GM18868 (cell line): ENCODE data around the gene COMT.

Experiments
- ATAC-seq: cut with Tn5 transposase; IDR thresholded peaks from one replicate; pipeline ENCODE4 v1.9.1; 2021; ENCODE audit warnings: mild to moderate bottlenecking, moderate library complexity; ENCODE audit not compliant: unreplicated experiment

The COMT gene

DNA sequence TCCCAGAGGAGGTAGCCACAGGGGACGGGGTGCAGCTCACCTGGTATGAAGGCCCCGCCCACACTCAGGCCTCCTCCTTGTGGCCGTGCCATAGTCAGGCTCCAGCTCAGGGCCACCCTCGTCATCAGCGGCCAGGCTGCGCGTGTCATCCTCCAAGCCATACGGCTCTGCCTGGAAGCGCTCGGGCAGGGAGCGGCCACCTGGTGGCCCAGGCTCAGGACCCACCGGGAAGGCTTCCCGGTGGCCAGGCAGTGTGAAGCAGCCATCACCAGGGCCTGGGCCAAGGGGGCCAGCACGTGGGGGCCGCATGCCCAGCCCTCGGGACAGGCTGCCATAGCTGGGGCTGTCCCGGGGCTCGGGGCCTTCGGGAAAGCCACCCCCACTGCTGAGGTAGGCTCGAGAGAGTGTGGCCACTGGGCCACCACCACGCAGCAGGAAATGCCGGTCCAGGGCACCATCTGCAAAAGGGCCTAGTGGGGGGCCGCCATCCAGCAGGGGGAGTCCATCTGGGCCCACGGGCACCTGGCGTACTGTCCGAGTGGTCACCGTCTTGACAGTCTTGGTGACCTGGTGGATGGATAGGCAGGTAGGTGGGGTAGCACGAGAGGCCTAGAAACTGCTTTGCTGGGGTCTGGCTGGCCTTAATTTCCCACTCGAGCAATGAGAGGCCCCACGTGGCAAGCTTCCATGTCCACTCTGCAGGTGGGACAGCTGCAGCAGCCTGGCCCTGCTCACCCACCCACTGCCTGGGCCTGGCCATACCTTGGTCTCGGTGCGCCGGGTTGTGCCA is 39.8 kb downstream of the COMT start:
- ATAC-seq: no peak

DNA sequence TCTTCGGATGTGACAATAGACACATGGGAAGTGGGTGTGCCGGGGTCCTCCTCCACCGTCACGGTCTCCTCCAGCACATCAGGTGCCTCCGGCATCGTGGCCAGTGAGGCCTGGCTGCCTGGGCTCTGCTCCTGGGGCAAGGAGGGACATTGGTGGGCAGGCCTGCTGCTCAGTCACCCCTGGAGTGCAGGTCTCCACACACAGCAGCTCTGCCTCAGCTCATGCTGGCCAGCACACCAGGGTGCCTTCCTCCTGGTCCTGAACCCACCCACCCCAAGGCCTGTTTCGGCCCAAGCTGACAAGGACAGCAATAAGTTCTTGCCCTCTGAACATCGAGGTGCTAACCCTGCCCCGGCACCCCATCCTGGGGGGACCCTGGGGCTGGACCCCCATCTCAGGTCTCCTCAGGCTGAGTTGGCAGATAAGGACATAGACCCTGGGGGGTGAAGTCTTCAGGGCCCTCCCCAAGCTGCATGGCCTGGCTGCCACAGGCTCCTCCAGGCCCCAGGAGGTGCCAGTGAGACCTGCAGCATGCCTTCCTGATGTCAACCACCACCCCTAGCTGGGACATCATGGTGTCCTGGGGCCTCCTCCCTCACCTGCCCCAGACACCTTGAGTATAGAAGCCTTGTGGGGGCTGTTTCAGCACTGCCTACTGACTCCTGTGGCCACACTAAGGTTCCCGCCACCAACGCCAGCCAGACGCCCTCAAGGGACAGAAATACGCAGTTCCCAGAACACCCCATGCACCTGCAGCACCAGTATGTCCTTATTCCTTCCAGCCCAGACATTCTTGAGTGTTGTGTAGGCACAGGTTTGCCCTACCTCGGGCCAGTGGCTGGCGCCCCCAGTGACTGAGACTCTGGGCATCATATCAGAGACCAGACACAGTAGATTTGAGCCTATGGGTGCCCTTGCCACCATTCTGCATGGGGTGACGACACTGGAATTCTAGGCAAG is 40.7 kb downstream of the COMT start:
- ATAC-seq: no peak

GRCh38 chr22:19982991-19983578 is 41.5 kb downstream of the COMT start:
- ATAC-seq: no peak

- ATAC-seq: no peak
Observed at GRCh38 chr22:19983741-19984140, 42.2 kb downstream of the COMT start.

- ATAC-seq: no peak
Observed at GRCh38 chr22:19984201-19984753, 42.7 kb downstream of the COMT start.

DNA sequence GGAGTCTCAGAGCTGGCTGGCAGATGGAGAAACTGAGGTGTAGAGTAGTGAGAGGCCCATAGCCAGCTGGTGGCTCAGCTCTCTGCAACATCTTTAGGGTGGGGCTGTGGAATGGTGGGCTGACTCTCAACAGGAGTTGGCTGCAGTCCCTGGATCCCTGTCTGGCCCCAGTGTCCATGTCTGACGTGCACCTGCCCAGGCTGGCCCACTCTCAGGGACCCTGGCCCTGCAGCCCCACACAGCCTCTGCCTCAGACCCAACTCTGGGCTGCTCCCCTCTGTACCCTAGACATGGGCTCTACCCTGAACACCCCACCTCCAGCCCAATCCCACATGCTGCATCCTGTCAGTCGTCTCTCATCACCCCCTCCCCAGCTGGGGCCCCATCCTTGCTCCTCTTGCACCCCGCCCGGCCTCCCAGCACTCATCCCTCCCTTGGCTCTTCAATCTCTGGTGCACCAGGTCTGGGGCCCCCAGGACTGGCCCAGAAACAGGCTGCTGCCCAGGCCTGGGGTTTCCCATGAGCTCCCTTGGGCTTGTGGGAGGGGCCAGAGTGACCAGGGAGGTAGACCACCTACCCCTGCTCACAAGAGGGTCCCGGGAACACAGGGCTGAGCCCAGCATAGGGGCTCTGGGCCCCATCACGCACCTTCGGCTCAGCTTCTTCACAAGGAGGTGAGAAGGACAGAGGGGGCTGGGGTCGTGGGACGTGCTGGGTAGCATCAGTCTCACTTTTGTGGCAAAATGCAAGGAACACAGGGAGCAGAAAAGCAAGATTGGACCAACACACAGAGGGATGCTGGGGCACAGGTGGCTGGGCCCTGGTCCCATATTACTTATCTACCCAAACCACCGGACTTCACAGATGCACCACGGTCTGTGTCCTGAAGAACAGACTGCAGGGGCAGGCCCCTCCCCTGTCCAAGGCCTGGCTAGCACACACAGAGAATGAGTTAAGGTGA is 43.6 kb downstream of the COMT start:
- ATAC-seq: no peak

GRCh38 chr22:19986011-19986409 is 44.4 kb downstream of the COMT start:
- no peak for ATAC-seq

DNA sequence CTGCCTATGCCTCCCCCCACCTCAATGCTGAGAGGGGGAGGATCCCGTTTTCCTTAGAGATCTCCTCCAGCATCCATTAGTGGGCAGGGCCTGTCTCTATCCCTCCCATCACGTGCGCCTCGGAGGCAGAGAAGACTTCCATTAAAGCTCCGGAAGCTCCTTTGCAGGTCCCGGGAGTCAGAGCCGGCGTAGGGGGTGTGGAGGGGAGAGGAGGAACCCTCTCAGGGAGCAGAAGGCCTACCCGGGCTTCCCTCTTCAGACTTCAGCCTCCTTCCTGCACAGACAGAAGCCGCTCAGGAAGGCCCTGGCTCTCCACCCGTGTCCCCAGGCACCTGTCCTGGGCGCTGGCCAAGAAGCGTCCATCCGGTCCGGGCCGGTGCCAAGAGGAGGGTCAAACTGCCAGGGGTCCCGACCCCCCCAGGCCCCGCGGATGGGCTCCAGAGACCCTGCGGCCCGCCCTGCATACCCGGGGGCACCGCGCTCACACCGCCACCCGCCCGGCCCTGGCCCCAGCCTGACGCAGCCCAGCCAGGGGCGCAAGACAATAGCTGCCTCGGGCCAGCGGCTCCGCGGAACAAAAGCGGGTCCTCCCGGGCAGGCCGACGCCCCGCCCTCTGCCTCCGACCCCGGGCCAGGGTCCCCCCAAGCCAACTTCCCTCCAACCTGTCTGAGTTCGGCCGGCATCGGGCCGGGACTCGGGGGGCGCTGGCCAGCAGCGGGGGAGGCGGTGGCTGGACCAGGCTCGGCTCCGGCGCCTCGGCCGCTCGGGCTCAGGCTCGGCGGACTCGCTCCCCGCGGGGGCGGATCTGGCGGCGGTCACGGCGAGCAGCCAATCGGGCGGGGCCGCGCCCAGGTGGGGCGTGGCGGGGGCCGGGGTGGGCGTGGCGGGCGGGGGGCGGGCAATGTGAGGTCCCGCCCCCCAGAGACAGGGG is 45.1 kb downstream of the COMT start:
- ATAC-seq: no peak

DNA sequence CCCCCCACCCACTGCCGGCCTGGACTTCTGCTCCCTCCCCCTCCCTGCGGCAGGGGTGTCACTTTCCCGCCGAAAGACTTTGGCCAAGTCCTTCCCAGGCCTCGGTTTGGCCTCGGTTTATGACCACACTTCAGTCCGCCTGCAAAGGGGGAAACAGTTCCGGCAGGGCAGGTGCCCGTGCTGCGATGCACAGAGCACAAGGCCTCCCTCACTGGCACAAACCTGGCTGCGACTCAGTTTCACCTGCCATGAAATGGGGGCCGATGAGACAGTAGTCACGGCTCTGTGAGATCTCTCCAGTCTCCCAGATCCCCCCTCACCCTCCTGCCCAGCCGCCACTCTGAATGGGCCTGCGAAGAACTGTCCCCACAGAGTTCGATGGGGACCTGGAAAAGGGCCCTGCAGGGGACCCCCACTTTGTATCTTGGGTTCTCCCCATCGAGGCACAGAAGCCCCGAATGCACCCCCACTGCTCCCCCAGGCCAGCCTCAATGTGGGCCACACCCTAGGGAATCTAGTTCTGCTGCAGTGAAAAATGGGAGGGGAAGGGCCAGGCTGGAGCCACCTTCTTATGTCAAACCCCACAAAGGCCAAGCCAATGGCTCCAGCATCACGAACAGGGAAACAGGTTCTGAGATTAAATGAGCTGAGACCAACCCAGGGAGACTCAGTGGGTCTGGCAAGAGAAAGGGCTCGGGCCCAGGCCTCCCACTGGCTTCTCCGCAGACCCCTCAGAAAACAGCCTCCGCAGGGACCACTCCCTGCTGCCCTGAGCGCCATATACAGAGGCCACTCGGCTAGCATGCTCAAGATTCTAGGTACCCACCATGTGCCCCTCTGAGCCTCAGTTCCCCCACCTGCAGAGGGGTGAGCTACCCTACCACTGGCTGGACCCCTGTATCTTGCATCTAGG is 46.1 kb downstream of the COMT start:
- no peak for ATAC-seq

- ATAC-seq: no peak
Observed at GRCh38 chr22:19988331-19988808, 46.8 kb downstream of the COMT start.

GRCh38 chr22:19988965-19989724 is 47.6 kb downstream of the COMT start:
- ATAC-seq: no peak

DNA sequence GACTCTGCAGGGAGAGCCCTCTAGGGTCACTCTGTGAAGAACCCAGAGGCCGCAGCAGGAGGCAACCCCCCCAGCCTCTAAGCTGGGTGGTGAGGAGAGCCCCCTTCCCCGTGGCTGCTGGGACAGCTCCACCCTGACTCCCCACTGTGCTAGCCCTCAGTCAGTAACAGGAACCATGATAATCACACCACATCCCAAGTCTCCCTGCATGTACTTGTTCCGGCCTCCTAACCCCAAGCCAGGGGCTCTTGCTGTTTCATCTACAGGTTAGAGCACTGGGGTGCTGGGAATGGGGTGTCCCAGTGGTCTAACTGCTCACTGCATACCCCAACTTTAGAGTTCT is 48.1 kb downstream of the COMT start:
- no peak for ATAC-seq

- ATAC-seq: no peak
Observed at GRCh38 chr22:19990188-19990587, 48.6 kb downstream of the COMT start.

GRCh38 chr22:19990609-19991394 is 49.2 kb downstream of the COMT start:
- no peak for ATAC-seq

GRCh38 chr22:19991395-19991644 is 49.7 kb downstream of the COMT start:
- no peak for ATAC-seq

DNA sequence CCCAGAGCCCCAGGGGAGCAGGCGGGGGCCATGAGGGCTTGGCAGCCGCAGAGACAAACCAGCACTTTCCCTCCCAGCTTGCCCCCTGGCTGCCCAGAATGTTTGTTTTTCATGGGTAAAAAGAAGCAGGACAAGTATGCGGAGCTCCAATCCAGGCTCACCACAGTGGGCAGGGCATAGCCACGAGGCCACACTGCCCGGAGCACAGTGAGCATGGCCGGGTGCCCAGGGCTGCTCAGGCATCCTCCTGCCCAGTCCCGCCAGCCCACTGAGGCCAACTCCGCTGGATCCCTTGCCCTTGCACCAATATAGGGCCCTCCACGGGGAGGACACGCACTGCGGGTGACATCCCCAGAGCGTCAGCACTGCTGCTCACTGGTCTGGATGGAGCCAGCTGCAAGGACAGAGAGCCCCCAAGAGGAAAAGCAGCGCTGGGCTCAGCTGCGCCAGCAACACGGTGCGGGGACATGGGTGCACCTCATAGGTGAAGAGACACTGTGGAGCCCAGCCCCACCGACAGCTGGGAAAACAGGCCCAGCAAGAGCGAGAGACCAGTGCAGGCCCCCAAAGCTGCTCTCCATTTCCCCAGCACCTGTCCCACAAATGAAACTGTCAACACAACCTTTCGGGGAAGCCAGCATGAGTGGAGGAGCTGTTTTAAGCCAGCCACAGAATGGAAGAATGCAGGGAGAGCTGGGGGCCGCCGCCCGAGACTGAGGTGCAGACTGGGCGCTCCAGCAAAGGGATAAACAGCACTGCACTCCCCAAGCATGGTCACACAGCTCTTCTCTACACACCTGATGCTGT is 50.3 kb downstream of the COMT start:
- no peak for ATAC-seq
